ENCODE data around the gene MED9.

DNA sequence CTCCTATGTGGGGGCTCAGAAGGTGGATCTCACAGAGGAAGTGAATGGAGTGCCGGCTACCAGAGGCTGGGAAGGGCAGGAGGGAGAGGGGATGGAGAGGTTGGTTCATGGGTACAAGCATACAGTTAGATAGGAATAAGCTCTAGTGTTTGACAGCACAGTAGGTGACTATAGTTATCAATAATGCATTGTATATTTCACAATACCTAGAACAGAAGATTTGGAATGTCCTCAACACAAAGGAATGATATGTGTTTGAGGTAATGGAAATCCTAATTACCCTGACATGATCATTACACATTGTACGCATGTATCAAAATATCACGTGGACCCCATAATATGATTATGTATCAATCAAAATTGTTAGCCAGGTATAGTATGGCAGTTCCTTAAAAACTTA lies 38.9 kb upstream of the MED9 start:
- TF ChIP-seq, protein P1, sequence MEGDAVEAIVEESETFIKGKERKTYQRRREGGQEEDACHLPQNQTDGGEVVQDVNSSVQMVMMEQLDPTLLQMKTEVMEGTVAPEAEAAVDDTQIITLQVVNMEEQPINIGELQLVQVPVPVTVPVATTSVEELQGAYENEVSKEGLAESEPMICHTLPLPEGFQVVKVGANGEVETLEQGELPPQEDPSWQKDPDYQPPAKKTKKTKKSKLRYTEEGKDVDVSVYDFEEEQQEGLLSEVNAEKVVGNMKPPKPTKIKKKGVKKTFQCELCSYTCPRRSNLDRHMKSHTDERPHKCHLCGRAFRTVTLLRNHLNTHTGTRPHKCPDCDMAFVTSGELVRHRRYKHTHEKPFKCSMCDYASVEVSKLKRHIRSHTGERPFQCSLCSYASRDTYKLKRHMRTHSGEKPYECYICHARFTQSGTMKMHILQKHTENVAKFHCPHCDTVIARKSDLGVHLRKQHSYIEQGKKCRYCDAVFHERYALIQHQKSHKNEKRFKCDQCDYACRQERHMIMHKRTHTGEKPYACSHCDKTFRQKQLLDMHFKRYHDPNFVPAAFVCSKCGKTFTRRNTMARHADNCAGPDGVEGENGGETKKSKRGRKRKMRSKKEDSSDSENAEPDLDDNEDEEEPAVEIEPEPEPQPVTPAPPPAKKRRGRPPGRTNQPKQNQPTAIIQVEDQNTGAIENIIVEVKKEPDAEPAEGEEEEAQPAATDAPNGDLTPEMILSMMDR (IDR thresholded peaks at IDR 0.05; ENCODE audit: insufficient read depth, low read length, poor library complexity, severe bottlenecking): no peak
- no peak for TF ChIP-seq EZH2phosphoT487 (conservative IDR thresholded peaks at IDR 0.05; ENCODE audit: low read length)

All from SU-DHL-6 (cell line).